ENCODE results near the gene XIST. TPM values are rescaled to one million over a fixed set of nuclear protein-coding genes. Genes with fewer than 3 reads are reported as not detected.

The XIST gene
- total RNA-seq, 1 experiment from 2014 or later = 1.0 TPM

DNA sequence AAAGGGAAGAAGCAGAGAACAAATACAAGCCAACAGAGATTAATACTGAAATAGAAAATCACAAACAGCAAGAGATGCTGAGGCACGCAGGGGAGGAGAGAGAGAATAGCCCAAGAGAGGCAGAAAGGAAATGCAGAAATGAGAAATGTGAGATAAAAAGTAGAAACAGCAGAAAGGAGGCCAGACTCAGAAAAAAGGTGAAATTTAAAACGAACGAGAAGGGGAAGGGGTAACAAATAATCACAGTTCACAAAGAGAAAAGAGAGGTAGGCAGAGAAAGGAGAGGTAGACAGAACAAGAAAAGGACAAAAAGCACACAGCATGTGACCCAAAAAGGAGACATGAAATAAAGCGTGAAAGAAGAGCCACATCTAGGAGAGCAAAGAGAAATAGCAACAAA lies 25.1 kb downstream of the XIST start:
- ATAC-seq (no peak), DNase-seq (ENCODE audit: low read depth, low spot score) (no peak)
- intact Hi-C loops (cut with micrococcal nuclease) = no loop called here
- RAD21 ChIA-PET (ENCODE audit: low non-redundant PET in 1 of 2, low total read pairs in 2 of 2, uncharacterized antibody in 2 of 2, unreplicated experiment in 2 of 2) = no interaction called here
- TF ChIP-seq ZFX (IDR thresholded peaks at IDR 0.05) = no peak
- TF ChIP-seq EZH2 (IDR thresholded peaks at IDR 0.05) = no peak
- TF ChIP-seq POLR2AphosphoS5 (IDR thresholded peaks at IDR 0.05; ENCODE audit: low read depth, low read length) = no peak
- TF ChIP-seq, protein P1, sequence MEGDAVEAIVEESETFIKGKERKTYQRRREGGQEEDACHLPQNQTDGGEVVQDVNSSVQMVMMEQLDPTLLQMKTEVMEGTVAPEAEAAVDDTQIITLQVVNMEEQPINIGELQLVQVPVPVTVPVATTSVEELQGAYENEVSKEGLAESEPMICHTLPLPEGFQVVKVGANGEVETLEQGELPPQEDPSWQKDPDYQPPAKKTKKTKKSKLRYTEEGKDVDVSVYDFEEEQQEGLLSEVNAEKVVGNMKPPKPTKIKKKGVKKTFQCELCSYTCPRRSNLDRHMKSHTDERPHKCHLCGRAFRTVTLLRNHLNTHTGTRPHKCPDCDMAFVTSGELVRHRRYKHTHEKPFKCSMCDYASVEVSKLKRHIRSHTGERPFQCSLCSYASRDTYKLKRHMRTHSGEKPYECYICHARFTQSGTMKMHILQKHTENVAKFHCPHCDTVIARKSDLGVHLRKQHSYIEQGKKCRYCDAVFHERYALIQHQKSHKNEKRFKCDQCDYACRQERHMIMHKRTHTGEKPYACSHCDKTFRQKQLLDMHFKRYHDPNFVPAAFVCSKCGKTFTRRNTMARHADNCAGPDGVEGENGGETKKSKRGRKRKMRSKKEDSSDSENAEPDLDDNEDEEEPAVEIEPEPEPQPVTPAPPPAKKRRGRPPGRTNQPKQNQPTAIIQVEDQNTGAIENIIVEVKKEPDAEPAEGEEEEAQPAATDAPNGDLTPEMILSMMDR (IDR thresholded peaks at IDR 0.05 in 2 of 3, conservative IDR thresholded peaks at IDR 0.05 in 1 of 3; ENCODE audit: borderline replicate concordance in 1 of 3, insufficient read depth in 1 of 3, low read depth in 2 of 3, low read length in 2 of 3) = no peak
- TF ChIP-seq CEBPB (IDR thresholded peaks at IDR 0.05; ENCODE audit: low read depth) = no peak
- TF ChIP-seq EGR1 (IDR thresholded peaks at IDR 0.05; ENCODE audit: low read depth) = no peak
- no peak for TF ChIP-seq RAD21 (IDR thresholded peaks at IDR 0.05; ENCODE audit: low read depth)
- TF ChIP-seq ZNF274 (IDR thresholded peaks at IDR 0.05; ENCODE audit: low read depth, low read length) = no peak
- no peak for TF ChIP-seq SRF (IDR thresholded peaks at IDR 0.05; ENCODE audit: low read depth)
- no peak for TF ChIP-seq SIN3A (IDR thresholded peaks at IDR 0.05; ENCODE audit: low read depth)
- TF ChIP-seq POLR2A (IDR thresholded peaks at IDR 0.05; ENCODE audit: borderline replicate concordance, extremely low read depth, insufficient read depth, insufficient read length) = no peak
- TF ChIP-seq YY1 (IDR thresholded peaks at IDR 0.05; ENCODE audit: extremely low read depth, insufficient replicate concordance, low read depth, low read length) = no peak
- no peak for TF ChIP-seq JUND (IDR thresholded peaks at IDR 0.05)
- no peak for TF ChIP-seq ELF1 (IDR thresholded peaks at IDR 0.05; ENCODE audit: borderline replicate concordance, low read depth)
- no peak for TF ChIP-seq FOSL1 (IDR thresholded peaks at IDR 0.05; ENCODE audit: low read depth)
- TF ChIP-seq TCF7L2 (IDR thresholded peaks at IDR 0.05; ENCODE audit: borderline replicate concordance, extremely low read depth, insufficient read depth, insufficient read length) = no peak
- TF ChIP-seq, protein P2, sequence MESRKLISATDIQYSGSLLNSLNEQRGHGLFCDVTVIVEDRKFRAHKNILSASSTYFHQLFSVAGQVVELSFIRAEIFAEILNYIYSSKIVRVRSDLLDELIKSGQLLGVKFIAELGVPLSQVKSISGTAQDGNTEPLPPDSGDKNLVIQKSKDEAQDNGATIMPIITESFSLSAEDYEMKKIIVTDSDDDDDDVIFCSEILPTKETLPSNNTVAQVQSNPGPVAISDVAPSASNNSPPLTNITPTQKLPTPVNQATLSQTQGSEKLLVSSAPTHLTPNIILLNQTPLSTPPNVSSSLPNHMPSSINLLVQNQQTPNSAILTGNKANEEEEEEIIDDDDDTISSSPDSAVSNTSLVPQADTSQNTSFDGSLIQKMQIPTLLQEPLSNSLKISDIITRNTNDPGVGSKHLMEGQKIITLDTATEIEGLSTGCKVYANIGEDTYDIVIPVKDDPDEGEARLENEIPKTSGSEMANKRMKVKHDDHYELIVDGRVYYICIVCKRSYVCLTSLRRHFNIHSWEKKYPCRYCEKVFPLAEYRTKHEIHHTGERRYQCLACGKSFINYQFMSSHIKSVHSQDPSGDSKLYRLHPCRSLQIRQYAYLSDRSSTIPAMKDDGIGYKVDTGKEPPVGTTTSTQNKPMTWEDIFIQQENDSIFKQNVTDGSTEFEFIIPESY (IDR thresholded peaks at IDR 0.05; ENCODE audit: extremely low read depth, insufficient replicate concordance, low read length) = no peak
- TF ChIP-seq SP1 (IDR thresholded peaks at IDR 0.05; ENCODE audit: low read depth) = no peak
- CTCF ChIA-PET = no interaction called here
- no peaks in the 10 kb centered on the region for H3K36me3 ChIP-seq (ENCODE audit: control insufficient read depth in 1 of 2, insufficient read depth in 2 of 2, low read length in 2 of 2)
- no peak overlapping the region for H3K9ac ChIP-seq (ENCODE audit: low read length)
- H3K79me2 ChIP-seq (ENCODE audit: insufficient read depth, low read length) = no peaks in the 10 kb centered on the region
- BruUV-seq (replicated peaks) = no TSS peak
- no peak overlapping the region for H3K4me3 ChIP-seq (replicated peaks in 1 of 2; ENCODE audit: low read depth in 1 of 2, low read length in 2 of 2)
- no peaks in the 10 kb centered on the region for H3K9me3 ChIP-seq (ENCODE audit: control insufficient read depth in 1 of 2, insufficient read depth in 1 of 2, low read depth in 1 of 2, low read length in 2 of 2)
- no peak overlapping the region for H3K27ac ChIP-seq (ENCODE audit: low read depth, low read length)
- POLR2A ChIA-PET = no interaction called here
- no peak overlapping the region for H3K4me2 ChIP-seq (ENCODE audit: low read length)
- no peaks in the 10 kb centered on the region for H3K9me2 ChIP-seq (ENCODE audit: insufficient read depth)
- no peaks in the 10 kb centered on the region for H4K20me1 ChIP-seq (ENCODE audit: insufficient read depth)
- H3K27me3 ChIP-seq (ENCODE audit: insufficient read depth, low read length) = peaks cover 2% of the 10 kb centered on the region; the same call in 1 of the 2 replicates
- no peaks in the 10 kb centered on the region for H3K4me1 ChIP-seq (ENCODE audit: control insufficient read depth in 1 of 2, insufficient read depth in 2 of 2, low read length in 2 of 2)
- H2AFZ ChIP-seq (ENCODE audit: low read depth, low read length, poor library complexity, severe bottlenecking) = no peak overlapping the region

All from HCT116 (cell line).